ENCODE measurements around the gene C6orf141.

Gene C6orf141

DNA sequence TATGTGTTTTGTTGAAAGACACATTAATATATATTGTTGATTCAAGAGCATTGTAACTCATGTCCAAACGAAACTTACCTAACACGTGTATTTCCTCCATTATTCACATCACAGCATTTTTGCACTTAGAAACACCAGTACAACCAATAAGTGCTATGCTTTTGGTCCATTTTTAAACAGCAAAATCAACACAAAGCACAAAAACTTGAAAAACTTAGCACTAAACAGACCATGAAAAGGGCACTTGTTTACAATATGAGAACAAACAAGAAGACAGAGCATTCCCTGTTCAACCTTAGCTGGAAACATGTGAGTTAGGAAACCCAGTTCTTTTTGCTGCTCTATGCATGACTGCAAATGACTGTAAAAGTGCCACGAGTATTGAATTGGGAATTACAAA is 41.1 kb upstream of the C6orf141 start:
- Histone ChIP-seq H3K4me2 (ENCODE audit: low read depth, low read length, poor library complexity, severe bottlenecking) (no peak overlapping the region), H3K27me3 (ENCODE audit: insufficient read depth, low read length, poor library complexity, severe bottlenecking) (no peaks in the 10 kb centered on the region), H3K4me1 (ENCODE audit: insufficient read depth, low read length, poor library complexity, severe bottlenecking) (no peaks in the 10 kb centered on the region), H3K79me2 (ENCODE audit: insufficient read depth, low read length) (no peaks in the 10 kb centered on the region), H4K20me1 (ENCODE audit: insufficient read depth, low read length, poor library complexity, severe bottlenecking) (no peaks in the 10 kb centered on the region), H3K9ac (ENCODE audit: low read depth, low read length, poor library complexity, severe bottlenecking) (no peak overlapping the region), H3K9me3 (ENCODE audit: insufficient read depth, low read depth, low read length) (no peaks in the 10 kb centered on the region), H3K9me2 (replicated peaks; ENCODE audit: low read depth, low read length) (no peaks in the 10 kb centered on the region), H3K4me3 (ENCODE audit: low read length, poor library complexity, severe bottlenecking) (no peak overlapping the region), H2AFZ (ENCODE audit: low read length) (no peak overlapping the region), H3F3A (ENCODE audit: low read depth) (no peaks in the 10 kb centered on the region), H3K36me3 (ENCODE audit: insufficient read depth, low read length) (no peaks in the 10 kb centered on the region)
- TF ChIP-seq EZH2phosphoT487 (IDR thresholded peaks at IDR 0.05; ENCODE audit: borderline replicate concordance) = no peak
- TF ChIP-seq, protein P1, sequence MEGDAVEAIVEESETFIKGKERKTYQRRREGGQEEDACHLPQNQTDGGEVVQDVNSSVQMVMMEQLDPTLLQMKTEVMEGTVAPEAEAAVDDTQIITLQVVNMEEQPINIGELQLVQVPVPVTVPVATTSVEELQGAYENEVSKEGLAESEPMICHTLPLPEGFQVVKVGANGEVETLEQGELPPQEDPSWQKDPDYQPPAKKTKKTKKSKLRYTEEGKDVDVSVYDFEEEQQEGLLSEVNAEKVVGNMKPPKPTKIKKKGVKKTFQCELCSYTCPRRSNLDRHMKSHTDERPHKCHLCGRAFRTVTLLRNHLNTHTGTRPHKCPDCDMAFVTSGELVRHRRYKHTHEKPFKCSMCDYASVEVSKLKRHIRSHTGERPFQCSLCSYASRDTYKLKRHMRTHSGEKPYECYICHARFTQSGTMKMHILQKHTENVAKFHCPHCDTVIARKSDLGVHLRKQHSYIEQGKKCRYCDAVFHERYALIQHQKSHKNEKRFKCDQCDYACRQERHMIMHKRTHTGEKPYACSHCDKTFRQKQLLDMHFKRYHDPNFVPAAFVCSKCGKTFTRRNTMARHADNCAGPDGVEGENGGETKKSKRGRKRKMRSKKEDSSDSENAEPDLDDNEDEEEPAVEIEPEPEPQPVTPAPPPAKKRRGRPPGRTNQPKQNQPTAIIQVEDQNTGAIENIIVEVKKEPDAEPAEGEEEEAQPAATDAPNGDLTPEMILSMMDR (conservative IDR thresholded peaks at IDR 0.05; ENCODE audit: low read length) = no peak

DNA sequence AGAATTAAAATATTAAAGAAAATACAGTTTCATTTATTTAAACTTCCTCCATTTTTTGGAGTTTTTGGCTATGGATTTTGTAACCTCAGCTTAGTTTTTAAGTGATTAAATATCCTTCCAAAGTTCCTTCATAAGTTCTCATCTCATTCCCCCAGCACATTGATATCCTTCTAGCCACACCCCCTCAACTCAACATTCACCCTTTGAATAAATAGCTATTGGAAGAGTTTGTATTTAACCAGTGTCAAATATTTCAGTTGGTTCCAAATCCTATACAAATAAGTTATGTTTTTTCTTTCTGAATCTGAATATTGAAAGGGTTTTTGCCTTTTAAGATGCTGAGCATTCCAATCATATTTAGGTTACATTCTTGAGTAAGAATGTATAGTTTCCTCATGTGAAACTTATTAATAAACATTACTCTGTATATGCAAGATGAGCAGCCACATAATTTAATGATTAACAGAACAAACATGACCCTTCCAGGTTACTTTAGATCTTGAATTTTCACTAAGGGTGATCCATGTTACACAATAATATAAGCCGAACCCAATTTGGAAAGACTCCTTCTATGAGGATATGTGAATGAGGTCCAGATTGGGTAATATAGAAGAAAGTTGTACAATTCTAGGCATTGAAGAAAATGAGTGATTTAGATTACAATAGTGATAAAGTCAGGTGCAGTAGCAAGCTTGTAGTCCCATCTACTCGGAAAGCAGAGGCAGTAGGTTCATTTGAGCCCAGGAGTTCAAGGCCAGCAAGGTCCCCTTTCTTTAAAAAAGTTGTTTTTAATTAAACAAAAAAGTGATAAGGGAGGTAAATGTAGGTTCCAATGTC is 37.1 kb upstream of the C6orf141 start:
- Histone ChIP-seq H3K36me3 (ENCODE audit: insufficient read depth, low read length) (no peaks in the 10 kb centered on the region), H3K9me3 (ENCODE audit: insufficient read depth, low read depth, low read length) (no peaks in the 10 kb centered on the region), H3K4me2 (ENCODE audit: low read depth, low read length, poor library complexity, severe bottlenecking) (no peak overlapping the region), H2AFZ (ENCODE audit: low read length) (no peak overlapping the region), H3F3A (ENCODE audit: low read depth) (no peaks in the 10 kb centered on the region), H3K4me1 (ENCODE audit: insufficient read depth, low read length, poor library complexity, severe bottlenecking) (no peaks in the 10 kb centered on the region), H3K79me2 (ENCODE audit: insufficient read depth, low read length) (no peaks in the 10 kb centered on the region), H4K20me1 (ENCODE audit: insufficient read depth, low read length, poor library complexity, severe bottlenecking) (no peaks in the 10 kb centered on the region), H3K9me2 (replicated peaks; ENCODE audit: low read depth, low read length) (no peaks in the 10 kb centered on the region), H3K9ac (ENCODE audit: low read depth, low read length, poor library complexity, severe bottlenecking) (no peak overlapping the region), H3K27me3 (ENCODE audit: insufficient read depth, low read length, poor library complexity, severe bottlenecking) (no peaks in the 10 kb centered on the region), H3K4me3 (ENCODE audit: low read length, poor library complexity, severe bottlenecking) (no peak overlapping the region)
- TF ChIP-seq, protein P1 (conservative IDR thresholded peaks at IDR 0.05; ENCODE audit: low read length) = no peak
- TF ChIP-seq EZH2phosphoT487 (IDR thresholded peaks at IDR 0.05; ENCODE audit: borderline replicate concordance) = no peak

DNA sequence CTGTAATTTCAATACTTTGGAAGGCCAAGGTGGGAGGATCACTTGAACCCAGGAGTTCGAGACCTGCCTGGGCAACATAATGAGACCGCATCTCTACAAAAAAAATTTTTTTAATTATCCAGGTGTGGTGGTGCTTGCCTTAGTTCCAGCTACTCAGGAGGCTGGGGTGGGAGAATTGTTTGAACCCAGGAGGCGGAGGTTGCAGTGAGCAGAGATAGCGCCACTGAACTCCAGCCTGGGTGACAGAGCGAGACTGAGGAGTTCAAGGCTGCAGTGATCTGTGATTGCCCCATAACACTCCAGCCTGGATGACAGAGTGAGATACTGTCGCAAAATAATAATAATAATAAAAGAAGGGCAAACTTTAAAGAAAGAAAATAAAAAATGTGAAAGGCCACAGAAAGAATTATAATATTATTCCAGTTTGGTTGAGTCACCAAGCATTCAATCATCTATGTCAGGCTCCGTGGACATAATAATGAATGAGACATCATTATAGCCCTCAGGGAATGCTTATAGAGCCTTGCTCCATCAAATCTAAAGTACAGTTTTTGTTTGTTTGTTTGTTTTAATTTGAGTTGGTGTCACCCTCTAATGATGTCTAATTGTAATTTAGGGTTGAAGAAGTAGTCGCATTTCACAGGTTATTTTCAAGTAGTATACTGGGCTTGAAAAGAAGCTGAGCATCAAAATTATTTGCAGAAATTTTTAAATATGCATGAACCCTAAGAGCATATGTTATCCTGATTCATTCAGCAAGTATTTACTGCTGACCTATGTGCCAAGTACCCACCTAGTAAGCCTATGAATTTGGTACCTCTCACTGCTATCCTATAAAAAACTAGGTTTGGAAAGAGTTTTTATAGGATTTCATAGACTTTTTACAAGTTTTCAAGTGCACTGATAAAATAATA is 35.6 kb upstream of the C6orf141 start:
- Histone ChIP-seq H3K79me2 (ENCODE audit: insufficient read depth, low read length) (no peaks in the 10 kb centered on the region), H3K4me1 (ENCODE audit: insufficient read depth, low read length, poor library complexity, severe bottlenecking) (no peaks in the 10 kb centered on the region), H3K9ac (ENCODE audit: low read depth, low read length, poor library complexity, severe bottlenecking) (no peak overlapping the region), H3K9me3 (ENCODE audit: insufficient read depth, low read depth, low read length) (no peaks in the 10 kb centered on the region), H3K4me2 (ENCODE audit: low read depth, low read length, poor library complexity, severe bottlenecking) (no peak overlapping the region), H3K27me3 (ENCODE audit: insufficient read depth, low read length, poor library complexity, severe bottlenecking) (no peaks in the 10 kb centered on the region), H3F3A (ENCODE audit: low read depth) (no peaks in the 10 kb centered on the region), H3K9me2 (replicated peaks; ENCODE audit: low read depth, low read length) (no peaks in the 10 kb centered on the region), H3K36me3 (ENCODE audit: insufficient read depth, low read length) (no peaks in the 10 kb centered on the region), H3K4me3 (ENCODE audit: low read length, poor library complexity, severe bottlenecking) (no peak overlapping the region), H4K20me1 (ENCODE audit: insufficient read depth, low read length, poor library complexity, severe bottlenecking) (no peaks in the 10 kb centered on the region), H2AFZ (ENCODE audit: low read length) (no peak overlapping the region)
- TF ChIP-seq EZH2phosphoT487 (IDR thresholded peaks at IDR 0.05; ENCODE audit: borderline replicate concordance) = no peak
- TF ChIP-seq, protein P1 (conservative IDR thresholded peaks at IDR 0.05; ENCODE audit: low read length) = no peak
